Activated CD8-positive, alpha-beta memory T cell treated with anti-CD3 and anti-CD28 coated beads, Interleukin-2, amount 50 U/mL, for 24 hours (primary cell): ENCODE measurements around the gene B2M.
"Not testable (repeated sequence)": the region's sequence is repeated elsewhere in the genome, so short reads cannot be mapped to it uniquely, and the experiment has no call there.

ENCODE experiments used
- DNase-seq: peaks from one replicate; pipeline ENCODE4 v3.0.0-alpha.2; 2020; ENCODE audit errors: extremely low read depth

Gene B2M

DNA sequence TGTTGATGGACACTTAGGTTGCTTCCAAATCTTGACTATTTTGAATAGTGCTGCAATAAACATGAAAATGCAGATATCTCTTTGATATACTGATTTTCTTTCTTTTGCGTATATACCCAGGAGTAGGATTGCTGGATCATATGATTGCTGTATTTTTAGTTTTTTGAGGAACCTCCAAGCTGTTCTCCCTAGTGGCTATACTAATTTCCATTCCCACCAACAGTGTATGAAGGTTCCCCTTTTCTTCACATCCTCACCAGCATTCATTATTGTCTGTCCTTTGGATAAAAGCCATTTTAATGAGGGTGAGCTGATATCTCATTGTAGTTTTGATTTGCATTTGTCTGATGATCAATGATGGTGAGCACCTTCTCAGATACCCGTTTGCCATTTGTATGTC, 12.7 kb upstream of the B2M start:
- DNase-seq = no peak

DNA sequence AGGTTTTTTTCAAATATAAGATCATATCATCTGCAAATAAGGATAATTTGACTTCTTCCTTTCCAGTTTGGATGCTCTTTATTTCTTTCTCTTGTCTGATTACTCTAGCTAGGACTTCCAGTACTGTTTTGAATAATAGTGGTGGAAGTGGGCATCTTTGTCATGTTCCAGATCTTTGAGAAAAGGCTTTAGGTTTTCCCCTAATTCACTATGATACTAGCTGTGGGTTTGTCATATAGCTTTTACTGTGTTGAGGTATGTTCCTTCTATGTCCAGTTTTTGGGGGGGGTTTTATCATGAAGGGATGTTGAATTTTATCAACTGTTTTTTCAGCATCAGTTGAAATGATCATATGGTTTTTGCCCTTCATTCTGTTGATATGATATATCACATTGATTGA, 10.6 kb upstream of the B2M start:
- DNase-seq = not testable (repeated sequence)

DNA sequence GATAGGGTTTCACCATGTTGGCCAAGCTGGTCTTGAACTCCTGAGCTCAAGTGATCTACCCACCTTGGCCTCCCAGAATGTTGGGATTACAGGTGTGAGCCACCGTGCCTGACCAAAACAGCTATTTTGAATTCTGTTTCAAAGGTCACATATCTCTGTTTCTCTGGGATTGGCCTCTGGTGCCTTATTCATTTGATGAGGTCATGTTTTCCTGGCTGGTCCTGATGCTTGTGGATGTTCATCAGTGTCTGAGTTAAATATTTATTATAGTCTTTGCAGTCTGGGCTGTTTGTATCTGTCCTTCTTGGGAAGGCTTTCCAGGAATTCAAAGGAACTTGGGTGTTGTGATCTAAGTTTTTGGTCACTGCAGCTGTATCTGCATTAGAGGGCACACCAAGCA, 5.3 kb upstream of the B2M start:
- DNase-seq = no peak

DNA sequence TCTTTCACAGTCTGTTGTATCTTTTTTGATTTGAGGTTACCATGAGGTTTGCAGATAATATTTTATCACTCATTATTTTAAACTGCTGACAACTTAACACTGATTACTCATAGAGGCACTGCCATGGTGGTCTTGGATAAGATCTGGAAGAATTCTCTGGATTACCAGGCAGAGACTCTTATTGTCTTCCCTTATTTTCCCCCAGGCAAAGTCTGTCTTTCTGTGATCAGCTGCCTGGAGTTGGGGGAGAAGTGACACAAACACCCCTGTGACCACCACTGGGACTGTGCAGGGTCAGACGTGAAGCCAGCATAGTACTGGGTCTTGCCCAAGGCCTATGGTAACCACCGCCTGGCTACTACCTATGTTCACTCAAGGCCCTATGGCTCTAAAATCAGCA, 4.9 kb upstream of the B2M start:
- DNase-seq = no peak

DNA sequence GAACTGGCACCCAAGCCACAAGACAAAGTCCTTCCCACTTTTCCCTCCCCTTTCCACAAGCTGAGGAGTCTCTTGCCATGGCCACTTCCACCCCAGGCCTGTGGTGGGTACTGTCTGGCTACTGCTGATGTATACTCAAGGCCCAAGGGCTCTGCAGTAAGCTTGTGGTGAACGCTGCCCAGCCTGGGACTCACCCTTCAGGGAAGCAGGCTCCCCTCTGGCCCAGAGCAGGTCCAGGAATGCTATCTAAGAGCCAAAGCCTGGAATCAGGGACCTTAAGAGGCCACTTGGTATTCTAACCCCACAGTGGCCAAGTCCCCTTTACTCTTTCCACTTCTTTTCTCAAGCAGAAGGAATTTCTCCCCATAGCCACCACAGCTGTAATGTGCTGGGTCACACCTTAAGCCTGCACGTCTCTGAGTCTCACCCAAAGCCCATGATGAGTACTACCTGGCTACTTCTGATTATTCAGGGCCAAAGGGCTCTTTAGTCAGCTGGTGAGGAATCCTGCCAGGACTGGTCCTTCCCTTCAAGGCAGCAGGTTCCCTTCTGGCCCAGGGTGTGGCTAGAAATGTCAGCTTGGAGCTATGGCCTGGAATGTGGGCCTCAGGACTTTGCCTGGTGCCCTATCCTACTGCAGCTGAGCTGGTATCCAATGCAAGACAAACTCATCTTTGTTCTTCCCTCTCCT, 4.2 kb upstream of the B2M start:
- no peak for DNase-seq

DNA sequence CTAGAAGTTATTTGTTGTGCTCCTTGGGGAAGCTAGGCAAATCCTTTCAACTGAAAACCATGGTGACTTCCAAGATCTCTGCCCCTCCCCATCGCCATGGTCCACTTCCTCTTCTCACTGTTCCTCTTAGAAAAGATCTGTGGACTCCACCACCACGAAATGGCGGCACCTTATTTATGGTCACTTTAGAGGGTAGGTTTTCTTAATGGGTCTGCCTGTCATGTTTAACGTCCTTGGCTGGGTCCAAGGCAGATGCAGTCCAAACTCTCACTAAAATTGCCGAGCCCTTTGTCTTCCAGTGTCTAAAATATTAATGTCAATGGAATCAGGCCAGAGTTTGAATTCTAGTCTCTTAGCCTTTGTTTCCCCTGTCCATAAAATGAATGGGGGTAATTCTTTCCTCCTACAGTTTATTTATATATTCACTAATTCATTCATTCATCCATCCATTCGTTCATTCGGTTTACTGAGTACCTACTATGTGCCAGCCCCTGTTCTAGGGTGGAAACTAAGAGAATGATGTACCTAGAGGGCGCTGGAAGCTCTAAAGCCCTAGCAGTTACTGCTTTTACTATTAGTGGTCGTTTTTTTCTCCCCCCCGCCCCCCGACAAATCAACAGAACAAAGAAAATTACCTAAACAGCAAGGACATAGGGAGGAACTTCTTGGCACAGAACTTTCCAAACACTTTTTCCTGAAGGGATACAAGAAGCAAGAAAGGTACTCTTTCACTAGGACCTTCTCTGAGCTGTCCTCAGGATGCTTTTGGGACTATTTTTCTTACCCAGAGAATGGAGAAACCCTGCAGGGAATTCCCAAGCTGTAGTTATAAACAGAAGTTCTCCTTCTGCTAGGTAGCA, 851 bp upstream of the B2M start:
- no peak for DNase-seq

DNA sequence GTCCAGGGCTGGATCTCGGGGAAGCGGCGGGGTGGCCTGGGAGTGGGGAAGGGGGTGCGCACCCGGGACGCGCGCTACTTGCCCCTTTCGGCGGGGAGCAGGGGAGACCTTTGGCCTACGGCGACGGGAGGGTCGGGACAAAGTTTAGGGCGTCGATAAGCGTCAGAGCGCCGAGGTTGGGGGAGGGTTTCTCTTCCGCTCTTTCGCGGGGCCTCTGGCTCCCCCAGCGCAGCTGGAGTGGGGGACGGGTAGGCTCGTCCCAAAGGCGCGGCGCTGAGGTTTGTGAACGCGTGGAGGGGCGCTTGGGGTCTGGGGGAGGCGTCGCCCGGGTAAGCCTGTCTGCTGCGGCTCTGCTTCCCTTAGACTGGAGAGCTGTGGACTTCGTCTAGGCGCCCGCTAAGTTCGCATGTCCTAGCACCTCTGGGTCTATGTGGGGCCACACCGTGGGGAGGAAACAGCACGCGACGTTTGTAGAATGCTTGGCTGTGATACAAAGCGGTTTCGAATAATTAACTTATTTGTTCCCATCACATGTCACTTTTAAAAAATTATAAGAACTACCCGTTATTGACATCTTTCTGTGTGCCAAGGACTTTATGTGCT, 527 bp downstream of the B2M start:
- no peak for DNase-seq

DNA sequence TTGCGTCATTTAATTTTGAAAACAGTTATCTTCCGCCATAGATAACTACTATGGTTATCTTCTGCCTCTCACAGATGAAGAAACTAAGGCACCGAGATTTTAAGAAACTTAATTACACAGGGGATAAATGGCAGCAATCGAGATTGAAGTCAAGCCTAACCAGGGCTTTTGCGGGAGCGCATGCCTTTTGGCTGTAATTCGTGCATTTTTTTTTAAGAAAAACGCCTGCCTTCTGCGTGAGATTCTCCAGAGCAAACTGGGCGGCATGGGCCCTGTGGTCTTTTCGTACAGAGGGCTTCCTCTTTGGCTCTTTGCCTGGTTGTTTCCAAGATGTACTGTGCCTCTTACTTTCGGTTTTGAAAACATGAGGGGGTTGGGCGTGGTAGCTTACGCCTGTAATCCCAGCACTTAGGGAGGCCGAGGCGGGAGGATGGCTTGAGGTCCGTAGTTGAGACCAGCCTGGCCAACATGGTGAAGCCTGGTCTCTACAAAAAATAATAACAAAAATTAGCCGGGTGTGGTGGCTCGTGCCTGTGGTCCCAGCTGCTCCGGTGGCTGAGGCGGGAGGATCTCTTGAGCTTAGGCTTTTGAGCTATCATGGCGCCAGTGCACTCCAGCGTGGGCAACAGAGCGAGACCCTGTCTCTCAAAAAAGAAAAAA, 1.2 kb downstream of the B2M start:
- DNase-seq = no peak

DNA sequence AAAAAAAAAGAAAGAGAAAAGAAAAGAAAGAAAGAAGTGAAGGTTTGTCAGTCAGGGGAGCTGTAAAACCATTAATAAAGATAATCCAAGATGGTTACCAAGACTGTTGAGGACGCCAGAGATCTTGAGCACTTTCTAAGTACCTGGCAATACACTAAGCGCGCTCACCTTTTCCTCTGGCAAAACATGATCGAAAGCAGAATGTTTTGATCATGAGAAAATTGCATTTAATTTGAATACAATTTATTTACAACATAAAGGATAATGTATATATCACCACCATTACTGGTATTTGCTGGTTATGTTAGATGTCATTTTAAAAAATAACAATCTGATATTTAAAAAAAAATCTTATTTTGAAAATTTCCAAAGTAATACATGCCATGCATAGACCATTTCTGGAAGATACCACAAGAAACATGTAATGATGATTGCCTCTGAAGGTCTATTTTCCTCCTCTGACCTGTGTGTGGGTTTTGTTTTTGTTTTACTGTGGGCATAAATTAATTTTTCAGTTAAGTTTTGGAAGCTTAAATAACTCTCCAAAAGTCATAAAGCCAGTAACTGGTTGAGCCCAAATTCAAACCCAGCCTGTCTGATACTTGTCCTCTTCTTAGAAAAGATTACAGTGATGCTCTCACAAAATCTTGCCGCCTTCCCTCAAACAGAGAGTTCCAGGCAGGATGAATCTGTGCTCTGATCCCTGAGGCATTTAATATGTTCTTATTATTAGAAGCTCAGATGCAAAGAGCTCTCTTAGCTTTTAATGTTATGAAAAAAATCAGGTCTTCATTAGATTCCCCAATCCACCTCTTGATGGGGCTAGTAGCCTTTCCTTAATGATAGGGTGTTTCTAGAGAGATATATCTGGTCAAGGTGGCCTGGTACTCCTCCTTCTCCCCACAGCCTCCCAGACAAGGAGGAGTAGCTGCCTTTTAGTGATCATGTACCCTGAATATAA, 2.0 kb downstream of the B2M start:
- DNase-seq = no peak

DNA sequence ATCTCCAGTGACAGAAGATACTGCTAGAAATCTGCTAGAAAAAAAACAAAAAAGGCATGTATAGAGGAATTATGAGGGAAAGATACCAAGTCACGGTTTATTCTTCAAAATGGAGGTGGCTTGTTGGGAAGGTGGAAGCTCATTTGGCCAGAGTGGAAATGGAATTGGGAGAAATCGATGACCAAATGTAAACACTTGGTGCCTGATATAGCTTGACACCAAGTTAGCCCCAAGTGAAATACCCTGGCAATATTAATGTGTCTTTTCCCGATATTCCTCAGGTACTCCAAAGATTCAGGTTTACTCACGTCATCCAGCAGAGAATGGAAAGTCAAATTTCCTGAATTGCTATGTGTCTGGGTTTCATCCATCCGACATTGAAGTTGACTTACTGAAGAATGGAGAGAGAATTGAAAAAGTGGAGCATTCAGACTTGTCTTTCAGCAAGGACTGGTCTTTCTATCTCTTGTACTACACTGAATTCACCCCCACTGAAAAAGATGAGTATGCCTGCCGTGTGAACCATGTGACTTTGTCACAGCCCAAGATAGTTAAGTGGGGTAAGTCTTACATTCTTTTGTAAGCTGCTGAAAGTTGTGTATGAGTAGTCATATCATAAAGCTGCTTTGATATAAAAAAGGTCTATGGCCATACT, 4.0 kb downstream of the B2M start:
- DNase-seq = no peak

DNA sequence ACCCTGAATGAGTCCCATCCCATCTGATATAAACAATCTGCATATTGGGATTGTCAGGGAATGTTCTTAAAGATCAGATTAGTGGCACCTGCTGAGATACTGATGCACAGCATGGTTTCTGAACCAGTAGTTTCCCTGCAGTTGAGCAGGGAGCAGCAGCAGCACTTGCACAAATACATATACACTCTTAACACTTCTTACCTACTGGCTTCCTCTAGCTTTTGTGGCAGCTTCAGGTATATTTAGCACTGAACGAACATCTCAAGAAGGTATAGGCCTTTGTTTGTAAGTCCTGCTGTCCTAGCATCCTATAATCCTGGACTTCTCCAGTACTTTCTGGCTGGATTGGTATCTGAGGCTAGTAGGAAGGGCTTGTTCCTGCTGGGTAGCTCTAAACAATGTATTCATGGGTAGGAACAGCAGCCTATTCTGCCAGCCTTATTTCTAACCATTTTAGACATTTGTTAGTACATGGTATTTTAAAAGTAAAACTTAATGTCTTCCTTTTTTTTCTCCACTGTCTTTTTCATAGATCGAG, 4.5 kb downstream of the B2M start:
- DNase-seq = no peak

DNA sequence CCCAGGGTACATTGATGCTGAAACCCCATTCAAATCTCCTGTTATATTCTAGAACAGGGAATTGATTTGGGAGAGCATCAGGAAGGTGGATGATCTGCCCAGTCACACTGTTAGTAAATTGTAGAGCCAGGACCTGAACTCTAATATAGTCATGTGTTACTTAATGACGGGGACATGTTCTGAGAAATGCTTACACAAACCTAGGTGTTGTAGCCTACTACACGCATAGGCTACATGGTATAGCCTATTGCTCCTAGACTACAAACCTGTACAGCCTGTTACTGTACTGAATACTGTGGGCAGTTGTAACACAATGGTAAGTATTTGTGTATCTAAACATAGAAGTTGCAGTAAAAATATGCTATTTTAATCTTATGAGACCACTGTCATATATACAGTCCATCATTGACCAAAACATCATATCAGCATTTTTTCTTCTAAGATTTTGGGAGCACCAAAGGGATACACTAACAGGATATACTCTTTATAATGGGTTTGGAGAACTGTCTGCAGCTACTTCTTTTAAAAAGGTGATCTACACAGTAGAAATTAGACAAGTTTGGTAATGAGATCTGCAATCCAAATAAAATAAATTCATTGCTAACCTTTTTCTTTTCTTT, 5.8 kb downstream of the B2M start:
- no peak for DNase-seq

DNA sequence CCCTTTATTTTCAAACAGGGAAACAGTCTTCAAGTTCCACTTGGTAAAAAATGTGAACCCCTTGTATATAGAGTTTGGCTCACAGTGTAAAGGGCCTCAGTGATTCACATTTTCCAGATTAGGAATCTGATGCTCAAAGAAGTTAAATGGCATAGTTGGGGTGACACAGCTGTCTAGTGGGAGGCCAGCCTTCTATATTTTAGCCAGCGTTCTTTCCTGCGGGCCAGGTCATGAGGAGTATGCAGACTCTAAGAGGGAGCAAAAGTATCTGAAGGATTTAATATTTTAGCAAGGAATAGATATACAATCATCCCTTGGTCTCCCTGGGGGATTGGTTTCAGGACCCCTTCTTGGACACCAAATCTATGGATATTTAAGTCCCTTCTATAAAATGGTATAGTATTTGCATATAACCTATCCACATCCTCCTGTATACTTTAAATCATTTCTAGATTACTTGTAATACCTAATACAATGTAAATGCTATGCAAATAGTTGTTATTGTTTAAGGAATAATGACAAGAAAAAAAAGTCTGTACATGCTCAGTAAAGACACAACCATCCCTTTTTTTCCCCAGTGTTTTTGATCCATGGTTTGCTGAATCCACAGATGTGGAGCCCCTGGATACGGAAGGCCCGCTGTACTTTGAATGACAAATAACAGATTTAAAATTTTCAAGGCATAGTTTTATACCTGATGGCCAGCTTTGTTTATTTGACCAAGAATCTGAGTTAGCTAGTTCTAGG, 7.0 kb downstream of the B2M start:
- no peak for DNase-seq

DNA sequence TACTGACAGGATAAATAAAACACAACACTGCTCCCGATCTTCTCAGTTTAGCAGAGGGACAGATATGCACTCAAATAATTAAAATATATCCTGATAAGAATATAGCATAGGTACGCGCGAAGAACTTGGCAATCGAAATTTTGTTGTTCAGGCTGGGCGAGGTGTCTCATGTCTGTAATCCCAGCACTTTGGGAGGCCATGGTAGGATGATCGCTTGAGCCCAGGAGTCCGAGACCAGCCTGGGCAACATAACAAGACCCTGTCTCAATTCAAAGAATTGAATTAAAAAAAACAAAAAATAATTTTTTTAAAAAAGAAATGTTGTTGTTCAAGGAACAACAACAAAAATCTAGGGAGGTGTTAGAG, 7.6 kb downstream of the B2M start:
- no peak for DNase-seq

DNA sequence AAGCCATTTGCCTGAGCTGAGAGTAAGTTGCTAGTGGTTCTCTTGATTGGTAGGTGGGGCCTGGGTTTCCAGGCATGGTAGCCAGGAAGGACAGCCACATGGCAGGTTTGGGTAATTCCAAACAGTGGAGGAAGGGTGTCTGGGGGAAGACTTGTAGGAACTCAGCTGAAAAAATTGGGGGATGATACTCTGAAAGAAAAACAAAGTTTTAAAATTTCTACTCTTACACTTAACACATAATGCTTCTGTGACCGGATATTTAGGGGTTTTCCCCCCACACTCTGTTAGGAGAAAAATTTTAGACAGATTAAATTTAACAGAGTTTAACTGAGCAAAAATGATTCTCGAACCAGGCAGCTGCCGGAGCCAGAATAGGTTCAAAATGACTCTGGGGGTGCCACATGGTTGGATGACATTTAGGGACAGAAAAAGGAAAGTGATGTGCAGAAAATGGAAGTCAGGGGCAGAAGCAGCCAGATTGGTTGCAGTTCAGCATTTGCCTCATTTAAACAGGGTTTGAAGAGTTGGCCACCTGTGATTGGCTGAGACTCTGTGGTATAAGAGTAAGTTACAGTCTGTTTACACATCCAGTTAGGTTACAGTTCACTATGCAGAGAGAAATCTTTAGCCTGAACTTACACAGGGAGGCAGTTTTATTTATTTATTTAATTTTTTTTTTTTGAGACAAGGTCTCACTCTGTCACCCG, 8.1 kb downstream of the B2M start:
- no peak for DNase-seq

DNA sequence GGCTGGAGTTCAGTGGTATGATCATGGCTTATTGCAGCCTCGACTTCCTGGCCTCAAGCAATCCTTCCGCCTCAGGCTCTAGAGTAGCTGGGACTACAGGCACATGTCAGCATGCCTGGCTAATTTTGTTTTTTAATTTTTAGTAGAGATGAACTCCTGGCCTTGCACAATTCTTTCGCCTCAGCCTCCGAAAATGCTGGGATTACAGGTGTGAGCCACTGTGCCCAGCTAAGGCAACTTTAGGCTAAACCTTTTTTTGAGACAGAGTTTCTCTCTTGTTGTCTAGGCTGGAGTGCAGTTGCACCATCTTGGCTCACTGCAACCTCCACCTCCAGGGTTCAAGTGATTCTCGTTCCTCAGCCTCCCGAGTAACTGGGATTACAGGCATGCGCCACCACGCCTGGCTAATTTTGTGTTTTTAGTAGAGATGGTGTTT, 8.7 kb downstream of the B2M start:
- not testable (repeated sequence) for DNase-seq

DNA sequence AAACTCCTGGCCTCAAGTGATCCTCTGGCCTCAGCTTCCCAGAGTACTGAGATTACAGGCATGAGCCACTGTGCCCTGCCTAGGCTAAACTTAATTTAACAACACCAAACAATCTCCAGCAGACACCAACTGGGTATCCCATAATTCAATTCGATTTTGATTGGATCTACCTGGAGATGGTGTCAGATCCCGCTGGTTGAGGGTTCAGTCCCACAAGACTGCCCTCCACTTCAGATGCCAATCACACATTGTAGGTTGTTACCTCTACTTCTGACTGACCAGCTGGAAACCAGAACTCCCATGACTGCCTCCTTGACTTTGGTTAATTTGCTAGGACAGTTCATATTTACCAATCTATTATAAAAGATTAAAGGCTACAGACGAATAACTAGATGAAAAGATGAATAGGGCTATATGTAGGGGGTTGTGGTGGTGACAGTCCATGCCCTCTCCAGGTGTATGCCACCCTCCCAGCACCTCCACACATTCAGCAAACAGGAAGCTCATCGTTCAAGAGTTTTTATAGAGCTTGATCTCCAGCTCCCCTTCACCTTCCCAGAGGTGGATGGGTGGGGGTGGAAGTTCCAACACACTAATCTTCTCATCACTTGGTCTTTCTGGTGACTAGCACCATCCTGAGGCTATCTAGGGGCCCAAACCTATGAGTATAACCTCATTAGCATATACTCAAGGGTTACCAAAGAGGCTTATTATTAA, 9.3 kb downstream of the B2M start:
- DNase-seq = no peak

DNA sequence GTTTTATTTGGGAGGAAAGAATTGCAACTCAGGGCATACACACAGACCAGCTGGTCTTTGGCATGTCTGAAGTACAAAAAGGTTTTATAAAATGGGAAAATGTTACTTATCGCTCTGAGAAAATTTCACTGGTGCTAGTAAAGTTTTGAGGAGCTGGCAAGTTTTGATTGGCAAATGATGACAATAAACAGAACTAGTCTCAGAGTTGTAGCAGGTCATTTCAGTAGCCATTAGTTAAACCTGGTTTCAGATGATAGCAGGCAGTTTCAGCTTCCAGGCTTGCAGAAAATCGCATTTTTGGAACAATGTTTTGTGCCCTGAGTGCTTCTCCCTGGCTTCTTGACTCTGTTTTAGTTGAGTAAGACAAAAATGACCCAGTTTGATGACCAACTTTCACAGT, 10.7 kb downstream of the B2M start:
- no peak for DNase-seq
